Progenitor cell of endocrine pancreas (in vitro differentiated cells): ENCODE measurements around the gene MTLN. TPM values are rescaled to one million over a fixed set of nuclear protein-coding genes. Genes with fewer than 3 reads are reported as not detected.
"Not testable (repeated sequence)": the region's sequence is repeated elsewhere in the genome, so short reads cannot be mapped to it uniquely, and the experiment has no call there.

Experiments
- DNase-seq: peaks from one replicate; pipeline ENCODE4 v3.0.0; 2021; ENCODE audit warnings: low spot score; ENCODE audit not compliant: unreplicated experiment
- H3K27ac Mint-ChIP-seq: 2 replicates; pipeline ENCODE4 v1.8.0; 2021; ENCODE audit warnings: mild to moderate bottlenecking, moderate library complexity, mixed read lengths
- H3K27me3 Mint-ChIP-seq: 2 replicates; pipeline ENCODE4 v1.8.0; 2021; ENCODE audit warnings: mixed read lengths
- H3K36me3 Mint-ChIP-seq: 2 replicates; pipeline ENCODE4 v1.8.0; 2022; ENCODE audit warnings: mixed read lengths; ENCODE audit not compliant: insufficient read depth
- H3K4me1 Mint-ChIP-seq: 2 replicates; pipeline ENCODE4 v1.8.0; 2021; ENCODE audit warnings: low read depth, mixed read lengths
- H3K4me3 Mint-ChIP-seq: 2 replicates; pipeline ENCODE4 v1.8.0; 2021; ENCODE audit warnings: low read depth, mild to moderate bottlenecking, moderate library complexity, mixed read lengths
- H3K9me3 Mint-ChIP-seq: 2 replicates; pipeline ENCODE4 v1.8.0; 2021; ENCODE audit warnings: low read depth, mixed read lengths
- CTCF ChIP-seq: fragments of 200-600 bp; sonication (generic); IDR thresholded peaks from one replicate; pipeline ENCODE4 v1.5.0; 2021; ENCODE audit warnings: antibody characterized with exemption, mild to moderate bottlenecking; ENCODE audit not compliant: unreplicated experiment
- long read RNA-seq: library from polyadenylated mRNA; unstranded; transcript quantifications from one replicate; pipeline ENCODE4 v2.0.0, GENCODE V29; 2020
- total RNA-seq: library from RNA; stranded (reverse); gene quantifications from 2 replicates; pipeline ENCODE4 v1.2.1, GENCODE V29; 2021

MTLN gene
- total RNA-seq: 6.2 and 7.5 TPM in 2 replicates
- long read RNA-seq: 0 reads

GRCh38 chr2:110211938-110212858 lies at the start of gene MTLN:
Gene MTLN (minus strand): TSS chr2:110212547. CDS start chr2:110212525, 22 bp downstream.
- H3K4me1 Mint-ChIP-seq: peaks cover 5% of the 10 kb centered on the region
- H3K27ac Mint-ChIP-seq: peak within 1 kb of the TSS; percentile 81
- peaks cover 3% of the 10 kb centered on the region for H3K9me3 Mint-ChIP-seq
- H3K27me3 Mint-ChIP-seq: peaks cover 5% of the 10 kb centered on the region
- TF ChIP-seq CTCF: no peak
- peak; percentile 22 for DNase-seq
- peak within 1 kb of the TSS; percentile 86 for H3K4me3 Mint-ChIP-seq
- no peaks in the 10 kb centered on the region for H3K36me3 Mint-ChIP-seq

GRCh38 chr2:110261910-110262309 lies 49.6 kb upstream of the MTLN start:
- not testable (repeated sequence) for H3K4me1 Mint-ChIP-seq, H3K27me3 Mint-ChIP-seq, H3K36me3 Mint-ChIP-seq, H3K9me3 Mint-ChIP-seq, H3K27ac Mint-ChIP-seq, H3K4me3 Mint-ChIP-seq, DNase-seq

GRCh38 chr2:110248081-110248795 lies 35.9 kb upstream of the MTLN start:
- not testable (repeated sequence) for H3K27me3 Mint-ChIP-seq, H3K9me3 Mint-ChIP-seq, H3K4me3 Mint-ChIP-seq, DNase-seq, H3K27ac Mint-ChIP-seq, H3K4me1 Mint-ChIP-seq, H3K36me3 Mint-ChIP-seq

GRCh38 chr2:110245488-110246435 lies 33.4 kb upstream of the MTLN start:
- not testable (repeated sequence) for H3K27me3 Mint-ChIP-seq, H3K27ac Mint-ChIP-seq, H3K4me1 Mint-ChIP-seq, H3K4me3 Mint-ChIP-seq, H3K9me3 Mint-ChIP-seq, DNase-seq, H3K36me3 Mint-ChIP-seq

- H3K4me1 Mint-ChIP-seq, H3K36me3 Mint-ChIP-seq, H3K9me3 Mint-ChIP-seq, H3K27me3 Mint-ChIP-seq, H3K4me3 Mint-ChIP-seq, DNase-seq, H3K27ac Mint-ChIP-seq: not testable (repeated sequence)
Measured at GRCh38 chr2:110243283-110243682, 30.9 kb upstream of the MTLN start.

- not testable (repeated sequence) for H3K4me3 Mint-ChIP-seq, DNase-seq, H3K36me3 Mint-ChIP-seq, H3K4me1 Mint-ChIP-seq, H3K27me3 Mint-ChIP-seq, H3K27ac Mint-ChIP-seq, H3K9me3 Mint-ChIP-seq
Measured at GRCh38 chr2:110234514-110234913, 22.2 kb upstream of the MTLN start.

GRCh38 chr2:110229886-110230285 lies 17.5 kb upstream of the MTLN start:
- H3K36me3 Mint-ChIP-seq, DNase-seq, H3K27me3 Mint-ChIP-seq, H3K9me3 Mint-ChIP-seq, H3K4me1 Mint-ChIP-seq, H3K27ac Mint-ChIP-seq, H3K4me3 Mint-ChIP-seq: not testable (repeated sequence)

GRCh38 chr2:110222626-110223025 lies 10.3 kb upstream of the MTLN start:
- DNase-seq, H3K36me3 Mint-ChIP-seq, H3K4me3 Mint-ChIP-seq, H3K27ac Mint-ChIP-seq, H3K27me3 Mint-ChIP-seq, H3K9me3 Mint-ChIP-seq, H3K4me1 Mint-ChIP-seq: not testable (repeated sequence)
